ENCODE data around the gene KCNT1.

- TF ChIP-seq CTCF (IDR thresholded peaks at IDR 0.05) (no peak), POLR2A (IDR thresholded peaks at IDR 0.05) (no peak)
These were observed 46.7 kb upstream of the KCNT1 start for GRCh38 chr9:135655317-135655716.
